Neuronal stem cell (in vitro differentiated cells): ENCODE results near the gene FGA.

Experiments
- DNase-seq: peaks from one replicate; pipeline ENCODE4 v3.0.0-alpha.2; 2013; ENCODE audit warnings: low spot score
- H2AFZ ChIP-seq: one replicate; pipeline ENCODE4 v1.6.1; 2013; ENCODE audit warnings: mild to moderate bottlenecking, low read length, inconsistent platforms
- H2AK5ac ChIP-seq: 2 replicates; pipeline ENCODE4 v1.6.1; 2013; ENCODE audit warnings: low read depth, mild to moderate bottlenecking, inconsistent platforms, low read length, moderate library complexity, mixed read lengths
- H2BK120ac ChIP-seq: 2 replicates; pipeline ENCODE4 v1.6.1; 2013; ENCODE audit warnings: low read depth, mild to moderate bottlenecking, inconsistent platforms, low read length, moderate library complexity, mixed read lengths
- H2BK12ac ChIP-seq: one replicate; pipeline ENCODE4 v1.6.1; 2013; ENCODE audit warnings: low read length, inconsistent platforms
- H2BK15ac ChIP-seq: 2 replicates; pipeline ENCODE4 v1.6.1; 2013; ENCODE audit warnings: mild to moderate bottlenecking, low read length, inconsistent platforms, mixed read lengths
- H2BK5ac ChIP-seq: one replicate; pipeline ENCODE4 v1.6.1; 2013; ENCODE audit warnings: inconsistent platforms, mild to moderate bottlenecking, low read length, moderate library complexity
- H3K14ac ChIP-seq: one replicate; pipeline ENCODE4 v1.6.1; 2013; ENCODE audit warnings: low read length, inconsistent platforms
- H3K18ac ChIP-seq: 2 replicates; pipeline ENCODE4 v1.6.1; 2013; ENCODE audit warnings: low read length, inconsistent platforms
- H3K23ac ChIP-seq: 2 replicates; pipeline ENCODE4 v1.6.1; 2013; ENCODE audit warnings: low read depth, mild to moderate bottlenecking, mixed read lengths, low read length, inconsistent platforms; ENCODE audit not compliant: poor library complexity
- H3K27ac ChIP-seq: replicated peaks from 3 replicates; pipeline ENCODE4 v1.5.1; 2013; ENCODE audit warnings: low read length, inconsistent platforms
- H3K27me3 ChIP-seq, 3 experiments: 2 replicates each; pipeline ENCODE4 v1.6.1; 2013; ENCODE audit warnings: low read length in 3 of 3, mild to moderate bottlenecking in 2 of 3, inconsistent platforms in 1 of 3, low read depth in 1 of 3, mixed read lengths in 1 of 3, moderate library complexity in 1 of 3; ENCODE audit not compliant: control insufficient read depth in 3 of 3, insufficient read depth in 3 of 3
- H3K36me3 ChIP-seq, 2 donors: replicated peaks in 1 of 2; 2 replicates each; pipeline ENCODE4 v1.6.1; 2013; ENCODE audit warnings: low read length in 2 of 2; ENCODE audit not compliant: control insufficient read depth in 2 of 2, insufficient read depth in 2 of 2
- H3K4ac ChIP-seq: 2 replicates; pipeline ENCODE4 v1.6.1; 2013; ENCODE audit warnings: inconsistent platforms, mild to moderate bottlenecking, low read length, moderate library complexity
- H3K4me1 ChIP-seq, 2 donors: 1 replicate in 1 of 2; 2 replicates in 1 of 2; pipeline ENCODE4 v1.6.1; 2013; ENCODE audit warnings: low read length in 2 of 2, low read depth in 1 of 2; ENCODE audit not compliant: control insufficient read depth in 2 of 2, insufficient read depth in 1 of 2
- H3K4me2 ChIP-seq: one replicate; pipeline ENCODE4 v1.6.1; 2013; ENCODE audit warnings: mild to moderate bottlenecking, low read length, inconsistent platforms; ENCODE audit not compliant: insufficient read depth, poor library complexity, severe bottlenecking
- H3K4me3 ChIP-seq, 2 donors: 2 replicates each; pipeline ENCODE4 v1.5.1; 2013; ENCODE audit warnings: low read length in 2 of 2, mild to moderate bottlenecking in 2 of 2, inconsistent platforms in 1 of 2, moderate library complexity in 1 of 2
- H3K79me1 ChIP-seq: one replicate; pipeline ENCODE4 v1.6.1; 2013; ENCODE audit warnings: low read depth, mild to moderate bottlenecking, inconsistent platforms, low read length, moderate library complexity
- H3K9ac ChIP-seq: one replicate; pipeline ENCODE4 v1.6.1; 2013; ENCODE audit warnings: mild to moderate bottlenecking, low read depth, low read length, inconsistent platforms; ENCODE audit not compliant: poor library complexity
- H3K9me3 ChIP-seq, 2 donors: replicated peaks in 1 of 2; 2 replicates each; pipeline versions ENCODE3 to v1.6.1; 2013; ENCODE audit warnings: low read length in 2 of 2, mild to moderate bottlenecking in 2 of 2, inconsistent platforms in 1 of 2, low read depth in 1 of 2, mixed read lengths in 1 of 2, moderate library complexity in 1 of 2; ENCODE audit not compliant: control insufficient read depth in 2 of 2, insufficient read depth in 1 of 2
- H4K8ac ChIP-seq: one replicate; pipeline ENCODE4 v1.6.1; 2013; ENCODE audit warnings: low read depth, mild to moderate bottlenecking, inconsistent platforms, low read length, moderate library complexity
- H4K91ac ChIP-seq: one replicate; pipeline ENCODE4 v1.6.1; 2013; ENCODE audit warnings: low read length, low read depth, mild to moderate bottlenecking, inconsistent platforms; ENCODE audit not compliant: poor library complexity
- WGBS, 2 donors: extraction: QIAGEN DNeasy Blood & Tissue Kit; methylation state at CpG; one replicate each; pipeline ENCODE4 v1.1.7; 2013; ENCODE audit warnings: missing lambda C conversion rate in 2 of 2, mixed read lengths in 1 of 2; ENCODE audit not compliant: insufficient read length in 2 of 2, insufficient replicate concordance in 1 of 2; ENCODE audit errors: extremely low coverage in 2 of 2; 5-methylcytosine and 5-hydroxymethylcytosine counted together

The FGA gene

DNA sequence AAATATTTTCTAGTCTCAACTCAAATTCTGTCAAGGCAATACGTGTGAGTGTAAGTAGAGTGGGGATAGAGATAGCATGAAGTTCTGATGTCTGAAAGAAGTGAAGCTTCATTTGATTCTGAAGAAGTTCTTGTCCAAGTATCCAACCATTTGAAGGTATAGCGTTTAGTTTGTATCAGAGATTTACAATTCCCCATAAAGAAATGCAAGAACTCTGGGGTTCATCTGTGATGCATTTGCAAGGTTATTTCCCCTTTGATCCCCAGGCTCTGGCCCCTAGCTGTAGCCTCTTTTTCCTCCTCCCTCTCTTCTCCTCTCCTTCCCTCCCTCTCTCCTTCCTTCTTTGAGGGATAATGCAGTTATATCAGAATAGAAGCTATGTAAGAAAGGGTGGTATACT is 7.8 kb downstream of the FGA start:
- H3K4ac ChIP-seq = no peak overlapping the region
- H3K14ac ChIP-seq = no peak overlapping the region
- H3K9me3 ChIP-seq = no peaks in the 10 kb centered on the region
- no peak overlapping the region for H4K8ac ChIP-seq
- no peak overlapping the region for H2BK120ac ChIP-seq
- peaks cover 1% of the 10 kb centered on the region for H3K79me1 ChIP-seq
- no peak overlapping the region for H3K27ac ChIP-seq
- H3K9ac ChIP-seq = no peak overlapping the region
- H3K27me3 ChIP-seq = peaks cover 0 to 4% (median 0%) of the 10 kb centered on the region in 3 experiments
- no CpG with 5 or more reads among the region's 2 CpGs for WGBS, 2 donors
- H2AFZ ChIP-seq = no peak overlapping the region
- no peak overlapping the region for H2AK5ac ChIP-seq
- H3K4me1 ChIP-seq = no peaks in the 10 kb centered on the region
- H4K91ac ChIP-seq = no peak overlapping the region
- H2BK5ac ChIP-seq = no peak overlapping the region
- H3K36me3 ChIP-seq = no peaks in the 10 kb centered on the region
- H3K18ac ChIP-seq = no peak overlapping the region
- no peak overlapping the region for H3K23ac ChIP-seq
- no peak overlapping the region for H3K4me3 ChIP-seq
- H2BK15ac ChIP-seq = no peak overlapping the region
- no peak for DNase-seq
- no peak overlapping the region for H2BK12ac ChIP-seq
- H3K4me2 ChIP-seq = no peak overlapping the region

DNA sequence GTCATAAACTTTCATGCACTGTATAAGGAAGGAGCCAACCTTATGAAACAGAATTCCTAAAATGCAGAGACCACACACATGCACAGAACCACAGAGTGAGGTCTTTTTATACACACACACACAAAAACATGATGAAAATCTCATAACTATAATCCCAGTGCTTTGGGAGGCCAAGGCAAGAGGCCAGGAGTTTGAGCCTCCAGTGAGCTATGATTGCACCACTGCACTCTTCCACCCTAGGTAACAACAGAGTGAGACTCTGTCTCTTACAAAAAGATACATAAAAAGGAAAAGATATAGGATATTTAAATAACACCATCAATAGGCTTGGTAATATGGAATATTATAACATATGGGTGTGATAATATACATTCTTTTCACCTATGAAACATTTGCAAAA is 10.6 kb downstream of the FGA start:
- no peak overlapping the region for H4K8ac ChIP-seq
- H2AK5ac ChIP-seq = no peak overlapping the region
- H3K4me2 ChIP-seq = no peak overlapping the region
- peaks cover 1% of the 10 kb centered on the region for H3K79me1 ChIP-seq
- no peak overlapping the region for H2BK15ac ChIP-seq
- no peak overlapping the region for H3K4me3 ChIP-seq
- no peak overlapping the region for H3K14ac ChIP-seq
- H3K4ac ChIP-seq = no peak overlapping the region
- H2AFZ ChIP-seq = no peak overlapping the region
- no peak overlapping the region for H3K9ac ChIP-seq
- H3K36me3 ChIP-seq = no peaks in the 10 kb centered on the region
- H2BK12ac ChIP-seq = no peak overlapping the region
- H3K23ac ChIP-seq = no peak overlapping the region
- H3K27me3 ChIP-seq = peaks cover 0 to 4% (median 0%) of the 10 kb centered on the region in 3 experiments
- H3K4me1 ChIP-seq = no peaks in the 10 kb centered on the region
- no peaks in the 10 kb centered on the region for H3K9me3 ChIP-seq
- DNase-seq = no peak
- no peak overlapping the region for H4K91ac ChIP-seq
- no peak overlapping the region for H3K27ac ChIP-seq
- H2BK5ac ChIP-seq = no peak overlapping the region
- no peak overlapping the region for H2BK120ac ChIP-seq
- no peak overlapping the region for H3K18ac ChIP-seq

DNA sequence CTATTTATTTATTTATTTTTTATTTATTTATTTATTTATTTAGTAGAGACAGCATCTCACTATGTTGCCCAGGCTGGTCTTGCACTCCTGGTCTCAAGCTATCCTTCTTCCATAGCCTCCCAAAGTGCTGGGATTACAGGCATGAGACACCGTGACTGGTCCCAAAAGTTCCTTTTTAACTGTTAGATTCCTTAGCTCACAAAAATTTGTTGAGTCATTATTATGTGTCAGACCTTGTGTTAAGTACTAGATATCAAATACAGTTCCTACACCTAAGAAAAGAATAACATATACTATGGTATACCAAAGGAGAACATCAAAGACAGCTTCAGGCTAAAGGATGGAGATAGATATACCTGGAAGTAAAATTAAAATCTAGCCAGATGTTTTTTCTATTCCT is 11.6 kb downstream of the FGA start:
- H3K9me3 ChIP-seq = no peaks in the 10 kb centered on the region
- WGBS, 2 donors = no CpG with 5 or more reads among the region's 1 CpG
- H2BK120ac ChIP-seq = no peak overlapping the region

DNA sequence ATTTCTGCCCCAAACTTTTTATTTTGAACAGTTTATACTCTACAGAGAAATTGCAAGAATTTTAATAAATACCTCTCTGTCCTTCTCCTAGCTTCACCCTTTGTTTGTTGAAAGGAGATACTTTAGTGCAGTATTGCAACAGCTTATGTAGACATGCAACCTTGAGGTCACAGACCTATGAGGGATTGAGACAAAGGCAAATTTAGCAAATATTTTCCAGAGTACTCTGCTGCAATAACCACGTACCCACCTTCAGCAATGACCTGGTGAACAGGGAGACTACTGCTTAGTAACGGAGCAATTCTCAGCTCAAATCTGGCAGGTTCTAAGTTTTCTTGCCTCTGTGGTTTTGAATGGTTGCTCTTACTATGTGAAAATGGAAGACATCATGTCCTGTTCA is 13.2 kb downstream of the FGA start:
- Histone ChIP-seq H2BK5ac (no peak overlapping the region), H3K23ac (no peak overlapping the region), H4K91ac (no peak overlapping the region), H3K27ac (no peak overlapping the region), H3K14ac (no peak overlapping the region), H3K4me2 (no peak overlapping the region), H3K36me3 (no peaks in the 10 kb centered on the region), H3K4ac (no peak overlapping the region), H2AFZ (no peak overlapping the region), H2BK12ac (no peak overlapping the region), H3K4me1 (no peaks in the 10 kb centered on the region), H4K8ac (no peak overlapping the region), H2BK120ac (no peak overlapping the region), H3K79me1 (peaks cover 1% of the 10 kb centered on the region), H2AK5ac (no peak overlapping the region), H3K4me3 (no peak overlapping the region), H2BK15ac (no peak overlapping the region), H3K18ac (no peak overlapping the region), H3K9ac (no peak overlapping the region), H3K27me3 (no peaks in the 10 kb centered on the region), H3K9me3 (no peaks in the 10 kb centered on the region)
- WGBS, 2 donors = no CpG with 5 or more reads among the region's 2 CpGs
- DNase-seq = no peak

More for the DNA sequence above, 11.6 kb downstream of the FGA start:
- Histone ChIP-seq H3K4me2 (no peak overlapping the region), H2AK5ac (no peak overlapping the region), H3K4me3 (no peak overlapping the region), H3K27ac (no peak overlapping the region), H3K18ac (no peak overlapping the region), H4K8ac (no peak overlapping the region), H3K36me3 (no peaks in the 10 kb centered on the region), H2BK15ac (no peak overlapping the region), H2BK5ac (no peak overlapping the region), H2AFZ (no peak overlapping the region), H4K91ac (no peak overlapping the region), H3K23ac (no peak overlapping the region), H3K4ac (no peak overlapping the region), H3K4me1 (no peaks in the 10 kb centered on the region), H3K14ac (no peak overlapping the region), H3K9ac (no peak overlapping the region), H3K79me1 (peaks cover 1% of the 10 kb centered on the region), H3K27me3 (no peaks in the 10 kb centered on the region), H2BK12ac (no peak overlapping the region)
- DNase-seq = no peak
